Measurements from ENCODE around the gene LHX3.

- no peak for TF ChIP-seq FOS (IDR thresholded peaks at IDR 0.05; ENCODE audit: low read depth, low read length)
- TF ChIP-seq, protein P1, sequence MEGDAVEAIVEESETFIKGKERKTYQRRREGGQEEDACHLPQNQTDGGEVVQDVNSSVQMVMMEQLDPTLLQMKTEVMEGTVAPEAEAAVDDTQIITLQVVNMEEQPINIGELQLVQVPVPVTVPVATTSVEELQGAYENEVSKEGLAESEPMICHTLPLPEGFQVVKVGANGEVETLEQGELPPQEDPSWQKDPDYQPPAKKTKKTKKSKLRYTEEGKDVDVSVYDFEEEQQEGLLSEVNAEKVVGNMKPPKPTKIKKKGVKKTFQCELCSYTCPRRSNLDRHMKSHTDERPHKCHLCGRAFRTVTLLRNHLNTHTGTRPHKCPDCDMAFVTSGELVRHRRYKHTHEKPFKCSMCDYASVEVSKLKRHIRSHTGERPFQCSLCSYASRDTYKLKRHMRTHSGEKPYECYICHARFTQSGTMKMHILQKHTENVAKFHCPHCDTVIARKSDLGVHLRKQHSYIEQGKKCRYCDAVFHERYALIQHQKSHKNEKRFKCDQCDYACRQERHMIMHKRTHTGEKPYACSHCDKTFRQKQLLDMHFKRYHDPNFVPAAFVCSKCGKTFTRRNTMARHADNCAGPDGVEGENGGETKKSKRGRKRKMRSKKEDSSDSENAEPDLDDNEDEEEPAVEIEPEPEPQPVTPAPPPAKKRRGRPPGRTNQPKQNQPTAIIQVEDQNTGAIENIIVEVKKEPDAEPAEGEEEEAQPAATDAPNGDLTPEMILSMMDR (conservative IDR thresholded peaks at IDR 0.05; ENCODE audit: low read depth, low read length): no peak
- no peak for TF ChIP-seq MXI1 (IDR thresholded peaks at IDR 0.05; ENCODE audit: borderline replicate concordance, low read depth, low read length)
- TF ChIP-seq SMC3 (IDR thresholded peaks at IDR 0.05; ENCODE audit: low read depth, low read length): no peak
- TF ChIP-seq POLR2A (IDR thresholded peaks at IDR 0.05; ENCODE audit: low read depth, low read length): no peak
These were observed 35.4 kb downstream of the LHX3 start for GRCh38 chr9:136169495-136169894.

All from IMR-90 (cell line).